GM12878 (cell line): ENCODE results near the gene SSBP3. TPM values are rescaled to one million over a fixed set of nuclear protein-coding genes. Genes with fewer than 3 reads are reported as not detected.

Experiments used
- BCL3 ChIP-seq: IDR thresholded peaks from 2 replicates; pipeline ENCODE4 v1.6.1; 2011; ENCODE audit warnings: borderline replicate concordance, low read depth, mild to moderate bottlenecking, moderate library complexity, low read length; ENCODE audit not compliant: insufficient read depth, poor library complexity, severe bottlenecking
- CBX5 ChIP-seq: sonication (generic); IDR thresholded peaks from 2 replicates; pipeline ENCODE4 v1.6.1; 2016; ENCODE audit warnings: low read depth, moderate library complexity, mild to moderate bottlenecking, inconsistent platforms
- CEBPB ChIP-seq, 2 experiments: fragments of 150-350 bp in 1 of 2; IDR thresholded peaks; 2 replicates each; pipeline ENCODE4 v1.6.1; 2012 to 2014; ENCODE audit warnings: low read depth in 2 of 2, low read length in 2 of 2, borderline replicate concordance in 1 of 2, inconsistent platforms in 1 of 2
- CEBPZ ChIP-seq: fragments of 150-350 bp; IDR thresholded peaks from 2 replicates; pipeline ENCODE4 v1.6.1; 2016; ENCODE audit warnings: low read depth, low read length
- DPF2 ChIP-seq: fragments of 450-650 bp; IDR thresholded peaks from 2 replicates; pipeline ENCODE4 v1.6.1; 2017; ENCODE audit warnings: mild to moderate bottlenecking
- EGR1 ChIP-seq, 2 experiments: IDR thresholded peaks; 1 replicate in 1 of 2; 2 replicates in 1 of 2; pipeline ENCODE4 v1.6.1; 2011 to 2012; ENCODE audit warnings: low read depth in 2 of 2, low read length in 2 of 2, borderline replicate concordance in 1 of 2, mild to moderate bottlenecking in 1 of 2, moderate library complexity in 1 of 2
- FOXM1 ChIP-seq: IDR thresholded peaks from 2 replicates; pipeline ENCODE4 v1.6.1; 2012; ENCODE audit warnings: low read depth, mild to moderate bottlenecking, inconsistent platforms, low read length, moderate library complexity
- HDAC2 ChIP-seq: fragments of 200-600 bp; sonication (generic); IDR thresholded peaks from 2 replicates; pipeline ENCODE4 v1.6.1; 2017
- IKZF1 ChIP-seq: fragments of 450-650 bp; conservative IDR thresholded peaks from 2 replicates; pipeline ENCODE4 v1.6.1; 2017; ENCODE audit warnings: antibody characterized with exemption, mild to moderate bottlenecking
- IRF3 ChIP-seq: fragments of 450-650 bp; IDR thresholded peaks from 2 replicates; pipeline ENCODE4 v1.6.1; 2014; ENCODE audit warnings: mild to moderate bottlenecking
- MTA2 ChIP-seq: fragments of 450-650 bp; IDR thresholded peaks from 2 replicates; pipeline ENCODE4 v1.6.1; 2016; ENCODE audit warnings: low read depth, mild to moderate bottlenecking, moderate library complexity
- NFIC ChIP-seq: IDR thresholded peaks from 2 replicates; pipeline ENCODE4 v1.6.1; 2012; ENCODE audit warnings: low read depth, mild to moderate bottlenecking, inconsistent platforms, low read length, moderate library complexity
- NFXL1 ChIP-seq: fragments of 450-650 bp; IDR thresholded peaks from 2 replicates; pipeline ENCODE4 v1.6.1; 2017; ENCODE audit warnings: antibody characterized with exemption, mild to moderate bottlenecking, borderline replicate concordance
- NR2F1 ChIP-seq: fragments of 450-650 bp; conservative IDR thresholded peaks from 2 replicates; pipeline ENCODE4 v1.6.1; 2017; ENCODE audit warnings: mild to moderate bottlenecking
- PAX5 ChIP-seq: IDR thresholded peaks from 2 replicates; pipeline ENCODE4 v1.6.1; 2011; ENCODE audit warnings: low read depth, low read length, borderline replicate concordance
- POLR2A ChIP-seq: IDR thresholded peaks from 2 replicates; pipeline ENCODE4 v1.6.1; 2011; ENCODE audit warnings: low read depth, mild to moderate bottlenecking, low read length
- RAD21 ChIP-seq: IDR thresholded peaks from 2 replicates; pipeline ENCODE4 v1.6.1; 2011; ENCODE audit warnings: mild to moderate bottlenecking, low read depth, low read length, moderate library complexity; ENCODE audit not compliant: insufficient read depth
- RBBP5 ChIP-seq: fragments of 200-600 bp; sonication (generic); conservative IDR thresholded peaks from 2 replicates; pipeline ENCODE4 v1.6.1; 2016
- RELA ChIP-seq: fragments of 450-650 bp; IDR thresholded peaks from 2 replicates; pipeline ENCODE4 v1.8.0; 2014; ENCODE audit warnings: borderline replicate concordance; ENCODE audit not compliant: partially characterized antibody
- SIN3A ChIP-seq: IDR thresholded peaks from 2 replicates; pipeline ENCODE4 v1.6.1; 2012; ENCODE audit warnings: low read depth, low read length, improper control_type of control experiment
- SMAD5 ChIP-seq: IDR thresholded peaks from 2 replicates; pipeline ENCODE4 v1.6.1; 2016; ENCODE audit warnings: antibody characterized with exemption, low read depth
- SREBF1 ChIP-seq: IDR thresholded peaks from 2 replicates; pipeline ENCODE4 v1.6.1; 2012; ENCODE audit warnings: mild to moderate bottlenecking, low read length
- TAF1 ChIP-seq: IDR thresholded peaks from 2 replicates; pipeline ENCODE4 v1.6.1; 2011; ENCODE audit warnings: mild to moderate bottlenecking, low read depth, low read length, borderline replicate concordance
- TCF7 ChIP-seq: IDR thresholded peaks from 2 replicates; pipeline ENCODE4 v1.6.1; 2014; ENCODE audit warnings: antibody characterized with exemption, borderline replicate concordance
- USF2 ChIP-seq: IDR thresholded peaks from 2 replicates; pipeline ENCODE4 v1.6.1; 2011; ENCODE audit warnings: low read depth, low read length, improper control_type of control experiment, borderline replicate concordance
- ZNF217 ChIP-seq: fragments of 450-650 bp; IDR thresholded peaks from 2 replicates; pipeline ENCODE4 v1.6.1; 2017; ENCODE audit warnings: antibody characterized with exemption, mild to moderate bottlenecking
- polyA plus RNA-seq, 11 experiments: library from polyadenylated mRNA; depleted of rRNA in 4 of 11; unstranded in 6 of 11; stranded (reverse) in 5 of 11; fragments of >200 nt; fragmentation: Nextera tagmentation in 4 of 11; fragmentation: Illumina TruSeq in 1 of 11; extraction: Ambion mirVana in 4 of 11; extraction: Trizol in 1 of 11; gene quantifications; 1 replicate in 1 of 11; 2 replicates in 10 of 11; pipeline versions ENCODE4 v1.2.1 to v1.2.3, GENCODE V29; 2011 to 2016; ENCODE audit warnings: inconsistent platforms in 2 of 11, missing spikeins in 2 of 11, low read depth in 1 of 11
- total RNA-seq, 4 experiments: library from RNA; depleted of rRNA in 3 of 4; stranded (reverse); fragments of >200 nt in 3 of 4; fragmentation: Illumina TruSeq in 1 of 4; extraction: Trizol in 1 of 4; gene quantifications; 2 replicates each; pipeline versions ENCODE4 v1.2.1 to v1.2.3, GENCODE V29; 2013 to 2021

Gene SSBP3
- total and polyA plus RNA-seq, 10 of the 15 experiments (the other 5 are each of a cell fraction or from before 2014, with no cell fraction given) = 4.1 to 51.7 (median 17.1) TPM

GRCh38 chr1:54400329-54400728 is 5.9 kb downstream of the SSBP3 start (continued):
- no peak for TF ChIP-seq ZNF217
- no peak for TF ChIP-seq MTA2
- TF ChIP-seq RAD21 = peak; percentile 43; the same call in 1 of the 2 replicates
- TF ChIP-seq USF2 = no peak
- no peak for TF ChIP-seq SREBF1
- TF ChIP-seq RBBP5 = no peak
- TF ChIP-seq TCF7 = peak; percentile 97
- peak; percentile 69 for TF ChIP-seq NR2F1
- TF ChIP-seq SMAD5 = no peak
- no peak for TF ChIP-seq HDAC2
- TF ChIP-seq CBX5 = no peak
- no peak for TF ChIP-seq TAF1
- TF ChIP-seq POLR2A = no peak
- TF ChIP-seq BCL3 = peak; percentile 79
- no peak for TF ChIP-seq SIN3A
- TF ChIP-seq CEBPB (IDR thresholded peaks at IDR 0.05; ENCODE audit: borderline replicate concordance in 1 of 2, low read depth in 2 of 2, low read length in 2 of 2) = no peak
- TF ChIP-seq EGR1 (IDR thresholded peaks at IDR 0.05; ENCODE audit: borderline replicate concordance in 1 of 2, low read depth in 2 of 2, low read length in 2 of 2) = no peak
- no peak for TF ChIP-seq DPF2
- TF ChIP-seq NFXL1 = no peak
- 0 out of 2 replicates have a peak, but pooled peaks have one; percentile 34 for TF ChIP-seq IKZF1
- 0 out of 2 replicates have a peak, but pooled peaks have one; percentile 19 for TF ChIP-seq FOXM1
- peak; percentile 22; the same call in 1 of the 2 replicates for TF ChIP-seq NFIC
- TF ChIP-seq IRF3 = no peak
- no peak for TF ChIP-seq RELA
- TF ChIP-seq PAX5 = no peak
- TF ChIP-seq CEBPZ = no peak
